Measurements from ENCODE around the gene SCN3A.

- TF ChIP-seq PHB2 (IDR thresholded peaks at IDR 0.05; ENCODE audit: low read depth) (no peak), ZNF431 (CRISPR knock-in tag; IDR thresholded peaks at IDR 0.05) (no peak), ZNF184 (CRISPR knock-in tag; IDR thresholded peaks at IDR 0.05) (no peak), SNIP1 (IDR thresholded peaks at IDR 0.05; ENCODE audit: low read depth) (no peak), ZBTB5 (IDR thresholded peaks at IDR 0.05) (no peak), POLR2A (conservative IDR thresholded peaks at IDR 0.05) (no peak), GATA2 (CRISPR knock-in tag; IDR thresholded peaks at IDR 0.05) (no peak), POLR2AphosphoS5 (IDR thresholded peaks at IDR 0.05; ENCODE audit: control insufficient read depth, insufficient read depth, low read depth, low read length) (no peak), PREB (CRISPR knock-in tag; IDR thresholded peaks at IDR 0.05) (no peak)
- TF ChIP-seq, protein P1, sequence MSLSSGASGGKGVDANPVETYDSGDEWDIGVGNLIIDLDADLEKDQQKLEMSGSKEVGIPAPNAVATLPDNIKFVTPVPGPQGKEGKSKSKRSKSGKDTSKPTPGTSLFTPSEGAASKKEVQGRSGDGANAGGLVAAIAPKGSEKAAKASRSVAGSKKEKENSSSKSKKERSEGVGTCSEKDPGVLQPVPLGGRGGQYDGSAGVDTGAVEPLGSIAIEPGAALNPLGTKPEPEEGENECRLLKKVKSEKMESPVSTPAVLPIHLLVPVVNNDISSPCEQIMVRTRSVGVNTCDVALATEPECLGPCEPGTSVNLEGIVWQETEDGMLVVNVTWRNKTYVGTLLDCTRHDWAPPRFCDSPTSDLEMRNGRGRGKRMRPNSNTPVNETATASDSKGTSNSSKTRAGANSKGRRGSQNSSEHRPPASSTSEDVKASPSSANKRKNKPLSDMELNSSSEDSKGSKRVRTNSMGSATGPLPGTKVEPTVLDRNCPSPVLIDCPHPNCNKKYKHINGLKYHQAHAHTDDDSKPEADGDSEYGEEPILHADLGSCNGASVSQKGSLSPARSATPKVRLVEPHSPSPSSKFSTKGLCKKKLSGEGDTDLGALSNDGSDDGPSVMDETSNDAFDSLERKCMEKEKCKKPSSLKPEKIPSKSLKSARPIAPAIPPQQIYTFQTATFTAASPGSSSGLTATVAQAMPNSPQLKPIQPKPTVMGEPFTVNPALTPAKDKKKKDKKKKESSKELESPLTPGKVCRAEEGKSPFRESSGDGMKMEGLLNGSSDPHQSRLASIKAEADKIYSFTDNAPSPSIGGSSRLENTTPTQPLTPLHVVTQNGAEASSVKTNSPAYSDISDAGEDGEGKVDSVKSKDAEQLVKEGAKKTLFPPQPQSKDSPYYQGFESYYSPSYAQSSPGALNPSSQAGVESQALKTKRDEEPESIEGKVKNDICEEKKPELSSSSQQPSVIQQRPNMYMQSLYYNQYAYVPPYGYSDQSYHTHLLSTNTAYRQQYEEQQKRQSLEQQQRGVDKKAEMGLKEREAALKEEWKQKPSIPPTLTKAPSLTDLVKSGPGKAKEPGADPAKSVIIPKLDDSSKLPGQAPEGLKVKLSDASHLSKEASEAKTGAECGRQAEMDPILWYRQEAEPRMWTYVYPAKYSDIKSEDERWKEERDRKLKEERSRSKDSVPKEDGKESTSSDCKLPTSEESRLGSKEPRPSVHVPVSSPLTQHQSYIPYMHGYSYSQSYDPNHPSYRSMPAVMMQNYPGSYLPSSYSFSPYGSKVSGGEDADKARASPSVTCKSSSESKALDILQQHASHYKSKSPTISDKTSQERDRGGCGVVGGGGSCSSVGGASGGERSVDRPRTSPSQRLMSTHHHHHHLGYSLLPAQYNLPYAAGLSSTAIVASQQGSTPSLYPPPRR (CRISPR knock-in tag; IDR thresholded peaks at IDR 0.05; ENCODE audit: borderline replicate concordance) = no peak
Observed at GRCh38 chr2:165126244-165126643, 77.6 kb downstream of the SCN3A start.
